ENCODE measurements around the gene RASGEF1C. TPM values are rescaled to one million over a fixed set of nuclear protein-coding genes. Genes with fewer than 3 reads are reported as not detected.

The RASGEF1C gene
- total RNA-seq, 1 donor from 2014 or later, result 0.26 TPM

- no peak overlapping the region for H3K4me2 ChIP-seq
- no peaks in the 10 kb centered on the region for H3K27me3 ChIP-seq
- H3K4me3 ChIP-seq, result no peak overlapping the region
- no peak overlapping the region for H2AFZ ChIP-seq (replicated peaks)
- H3K4me1 ChIP-seq, result peaks cover 15% of the 10 kb centered on the region
- H3K36me3 ChIP-seq, result no peaks in the 10 kb centered on the region
- no peak overlapping the region for H3K9ac ChIP-seq
- H3K9me3 Mint-ChIP-seq, result peaks cover 11% of the 10 kb centered on the region
- DNase-seq (ENCODE audit: low spot score), result no peak
- peaks cover 16% of the 10 kb centered on the region for H3K4me1 Mint-ChIP-seq
- H3K79me2 ChIP-seq (ENCODE audit: low read depth), result no peaks in the 10 kb centered on the region
- H3F3A ChIP-seq (ENCODE audit: low read depth), result peaks cover 5% of the 10 kb centered on the region
- H3K27ac Mint-ChIP-seq, result no peak overlapping the region
- TF ChIP-seq CTCF (IDR thresholded peaks at IDR 0.05) (no peak), EZH2phosphoT487 (IDR thresholded peaks at IDR 0.05) (no peak), EZH2 (IDR thresholded peaks at IDR 0.05) (no peak)
- peaks cover 5% of the 10 kb centered on the region for H3K27me3 Mint-ChIP-seq (ENCODE audit: insufficient read depth, low read depth)
- no peaks in the 10 kb centered on the region for H4K20me1 ChIP-seq (ENCODE audit: low read depth)
- H3K9me3 ChIP-seq (ENCODE audit: low read depth), result no peaks in the 10 kb centered on the region
- H3K27ac ChIP-seq, result no peak overlapping the region
- no peak overlapping the region for H3K4me3 Mint-ChIP-seq
- H3K36me3 Mint-ChIP-seq, result no peaks in the 10 kb centered on the region
These were observed 28.2 kb downstream of the RASGEF1C start for GRCh38 chr5:180180846-180181245.

- no peak for TF ChIP-seq CTCF (IDR thresholded peaks at IDR 0.05)
- TF ChIP-seq EZH2phosphoT487 (IDR thresholded peaks at IDR 0.05), result no peak
- TF ChIP-seq EZH2 (IDR thresholded peaks at IDR 0.05), result no peak
- Mint-ChIP-seq H3K36me3 (no peaks in the 10 kb centered on the region), H3K9me3 (peaks cover 11% of the 10 kb centered on the region), H3K4me3 (no peak overlapping the region), H3K27ac (no peak overlapping the region), H3K27me3 (ENCODE audit: insufficient read depth, low read depth) (peaks cover 5% of the 10 kb centered on the region), H3K4me1 (peaks cover 16% of the 10 kb centered on the region)
- no peak for DNase-seq (ENCODE audit: low spot score)
- H3K27ac ChIP-seq, result no peak overlapping the region
- H2AFZ ChIP-seq (replicated peaks), result no peak overlapping the region
- no peaks in the 10 kb centered on the region for H3K79me2 ChIP-seq (ENCODE audit: low read depth)
- H3K4me2 ChIP-seq, result no peak overlapping the region
- no peak overlapping the region for H3K9ac ChIP-seq
- H3K36me3 ChIP-seq, result no peaks in the 10 kb centered on the region
- no peaks in the 10 kb centered on the region for H3K27me3 ChIP-seq
- H3K4me3 ChIP-seq, result no peak overlapping the region
- no peaks in the 10 kb centered on the region for H4K20me1 ChIP-seq (ENCODE audit: low read depth)
- H3K9me3 ChIP-seq (ENCODE audit: low read depth), result no peaks in the 10 kb centered on the region
- peaks cover 5% of the 10 kb centered on the region for H3F3A ChIP-seq (ENCODE audit: low read depth)
- peaks cover 15% of the 10 kb centered on the region for H3K4me1 ChIP-seq
These were observed 28.6 kb downstream of the RASGEF1C start for GRCh38 chr5:180180421-180180820.

GRCh38 chr5:180179442-180180420 lies 29.3 kb downstream of the RASGEF1C start:
- TF ChIP-seq EZH2 (IDR thresholded peaks at IDR 0.05), result no peak
- no peak for TF ChIP-seq EZH2phosphoT487 (IDR thresholded peaks at IDR 0.05)
- no peak for TF ChIP-seq CTCF (IDR thresholded peaks at IDR 0.05)
- Histone ChIP-seq H3K9ac (no peak overlapping the region), H3K9me3 (ENCODE audit: low read depth) (no peaks in the 10 kb centered on the region), H3K36me3 (no peaks in the 10 kb centered on the region), H3K4me1 (peaks cover 15% of the 10 kb centered on the region), H3K4me3 (no peak overlapping the region), H4K20me1 (ENCODE audit: low read depth) (no peaks in the 10 kb centered on the region), H2AFZ (replicated peaks) (peak overlapping the region; percentile 57), H3K79me2 (ENCODE audit: low read depth) (no peaks in the 10 kb centered on the region), H3K4me2 (peak overlapping the region; percentile 42), H3K27me3 (no peaks in the 10 kb centered on the region), H3K27ac (no peak overlapping the region), H3F3A (ENCODE audit: low read depth) (peaks cover 5% of the 10 kb centered on the region)
- Mint-ChIP-seq H3K4me1 (peaks cover 16% of the 10 kb centered on the region), H3K27ac (peak overlapping the region; percentile 10), H3K9me3 (peaks cover 10% of the 10 kb centered on the region), H3K27me3 (ENCODE audit: insufficient read depth, low read depth) (peaks cover 5% of the 10 kb centered on the region), H3K36me3 (no peaks in the 10 kb centered on the region), H3K4me3 (no peak overlapping the region)
- DNase-seq (ENCODE audit: low spot score), result peak; percentile 32
